ES-I3 (cell line): Measurements from ENCODE around the gene ERVK3-1.

ENCODE experiments used
- H3K36me3 ChIP-seq: 2 replicates; pipeline ENCODE4 v1.6.1; 2013; ENCODE audit warnings: mild to moderate bottlenecking, low read length, control low read depth, moderate library complexity; ENCODE audit not compliant: insufficient read depth
- H3K4me1 ChIP-seq: 2 replicates; pipeline ENCODE4 v1.6.1; 2013; ENCODE audit warnings: mild to moderate bottlenecking, control low read depth, low read length; ENCODE audit not compliant: insufficient read depth
- H3K9ac ChIP-seq: 2 replicates; pipeline ENCODE4 v1.6.1; 2013; ENCODE audit warnings: low read depth, mild to moderate bottlenecking, low read length, moderate library complexity
- H3K9me3 ChIP-seq: 2 replicates; pipeline ENCODE4 v1.6.1; 2013; ENCODE audit warnings: mild to moderate bottlenecking, low read length, moderate library complexity; ENCODE audit not compliant: control insufficient read depth, insufficient read depth

Gene ERVK3-1

DNA sequence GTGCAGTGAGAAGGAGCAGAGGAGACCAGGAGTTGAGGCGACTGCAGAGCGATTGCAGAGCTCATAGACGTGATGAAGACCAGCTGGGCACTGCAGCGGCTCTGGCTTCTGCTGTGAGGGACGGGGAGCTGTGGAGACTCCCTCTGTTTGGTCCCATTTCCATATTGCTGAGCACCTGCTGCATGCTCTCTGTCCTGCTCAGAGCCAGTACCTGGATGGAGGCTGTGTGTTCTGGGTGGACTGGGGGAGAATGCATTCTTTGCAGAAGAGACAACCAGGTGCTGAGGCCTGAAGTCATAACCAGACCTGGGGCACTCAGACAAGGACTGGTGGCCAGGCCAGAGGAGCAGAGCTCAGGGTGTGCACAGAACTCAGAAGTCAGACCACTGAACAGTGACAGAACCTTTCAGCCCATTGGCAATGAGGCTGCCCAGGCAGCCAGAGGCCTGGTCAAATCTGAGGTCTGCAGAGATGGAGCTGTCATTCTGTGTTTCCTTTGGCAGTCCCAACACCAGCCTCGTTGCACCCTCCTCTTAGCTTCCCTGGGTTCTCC is 49.4 kb downstream of the ERVK3-1 start:
- no peaks in the 10 kb centered on the region for H3K36me3 ChIP-seq
- no peaks in the 10 kb centered on the region for H3K9me3 ChIP-seq
- H3K4me1 ChIP-seq = no peaks in the 10 kb centered on the region; the same call in 1 of the 2 replicates
- H3K9ac ChIP-seq = no peak overlapping the region

- H3K4me1 ChIP-seq = no peaks in the 10 kb centered on the region; the same call in 1 of the 2 replicates
- H3K9ac ChIP-seq = no peak overlapping the region
- H3K9me3 ChIP-seq = no peaks in the 10 kb centered on the region
- H3K36me3 ChIP-seq = no peaks in the 10 kb centered on the region
Measured at GRCh38 chr19:58355215-58355796, 50.1 kb downstream of the ERVK3-1 start.

DNA sequence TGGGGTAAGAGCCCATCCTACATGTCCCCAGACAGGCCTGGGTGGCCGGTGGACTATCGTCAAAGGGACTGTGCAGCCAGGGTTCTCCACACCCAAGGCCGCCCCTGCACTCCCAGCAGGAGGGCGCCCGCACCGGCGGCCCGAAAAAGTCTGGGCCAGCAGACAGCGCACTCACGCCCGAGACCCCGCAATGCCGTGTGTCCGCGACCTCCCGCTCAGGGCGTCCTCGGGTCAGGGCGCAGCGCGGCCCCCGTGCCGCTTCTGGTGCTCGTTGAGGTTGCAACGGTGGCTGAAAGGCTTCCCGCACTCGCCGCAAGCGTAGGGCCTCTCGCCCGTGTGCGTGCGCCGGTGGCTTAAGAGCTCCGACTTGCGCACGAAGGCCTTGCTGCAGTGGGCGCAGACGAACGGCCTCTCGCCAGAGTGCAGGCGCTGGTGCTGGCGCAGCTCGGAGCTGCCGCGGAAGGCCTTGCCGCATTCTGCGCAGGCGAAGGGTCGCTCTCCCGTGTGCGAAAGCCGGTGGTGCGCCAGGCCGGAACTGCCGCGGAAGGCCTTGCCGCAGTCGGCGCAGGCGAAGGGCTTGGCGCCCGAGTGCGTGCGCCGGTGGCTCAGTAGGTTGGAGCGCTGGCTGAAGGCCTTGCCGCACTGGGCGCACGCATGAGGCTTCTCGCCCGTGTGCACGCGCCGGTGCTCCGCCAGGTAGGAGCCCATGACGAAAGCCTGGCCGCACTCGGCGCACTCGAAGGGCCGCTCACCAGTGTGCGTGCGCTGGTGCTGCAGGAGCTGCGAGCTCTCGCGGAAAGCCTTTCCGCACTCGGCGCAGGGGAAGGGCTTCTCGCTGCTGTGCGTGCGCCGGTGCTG is 51.0 kb downstream of the ERVK3-1 start:
- Histone ChIP-seq H3K4me1 (no peaks in the 10 kb centered on the region; the same call in 1 of the 2 replicates), H3K9ac (no peak overlapping the region), H3K9me3 (no peaks in the 10 kb centered on the region)

DNA sequence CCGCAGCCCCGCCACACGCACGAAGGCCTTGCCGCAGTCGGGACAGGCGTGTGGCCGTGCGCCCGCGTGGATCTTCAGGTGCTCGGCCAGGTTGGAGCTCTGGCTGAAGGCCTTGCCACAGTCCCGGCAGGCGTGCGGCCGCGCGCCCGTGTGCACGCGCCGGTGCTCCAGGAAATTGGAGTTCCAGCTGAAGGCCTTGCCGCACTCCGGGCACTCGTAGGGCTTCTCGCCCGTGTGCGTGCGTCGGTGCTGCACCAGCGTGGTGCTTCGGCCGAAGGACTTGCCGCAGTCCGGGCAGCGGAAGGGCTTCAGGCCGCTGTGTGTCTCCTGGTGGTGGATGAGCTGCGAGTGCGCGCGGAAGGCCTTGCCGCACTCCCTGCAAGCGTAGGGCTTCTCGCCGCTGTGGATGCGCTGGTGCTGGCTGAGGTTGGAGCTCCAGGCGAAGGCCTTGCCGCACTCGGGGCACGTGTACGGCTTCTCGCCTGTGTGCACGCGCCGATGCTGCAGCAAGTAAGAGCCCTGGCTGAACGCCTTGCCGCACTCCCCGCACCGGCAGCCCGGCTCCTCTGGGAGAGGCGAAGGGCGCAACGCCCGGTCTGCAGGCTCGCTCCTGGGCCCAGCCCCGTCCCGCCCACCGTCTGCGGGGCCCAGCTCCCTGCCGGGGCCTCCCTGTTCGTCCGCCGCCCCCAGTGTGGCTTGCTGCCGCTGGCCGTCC is 51.7 kb downstream of the ERVK3-1 start:
- Histone ChIP-seq H3K9ac (no peak overlapping the region), H3K36me3 (no peaks in the 10 kb centered on the region), H3K9me3 (no peaks in the 10 kb centered on the region), H3K4me1 (no peaks in the 10 kb centered on the region; the same call in 1 of the 2 replicates)

More for the DNA sequence above, 51.0 kb downstream of the ERVK3-1 start:
- no peaks in the 10 kb centered on the region for H3K36me3 ChIP-seq

DNA sequence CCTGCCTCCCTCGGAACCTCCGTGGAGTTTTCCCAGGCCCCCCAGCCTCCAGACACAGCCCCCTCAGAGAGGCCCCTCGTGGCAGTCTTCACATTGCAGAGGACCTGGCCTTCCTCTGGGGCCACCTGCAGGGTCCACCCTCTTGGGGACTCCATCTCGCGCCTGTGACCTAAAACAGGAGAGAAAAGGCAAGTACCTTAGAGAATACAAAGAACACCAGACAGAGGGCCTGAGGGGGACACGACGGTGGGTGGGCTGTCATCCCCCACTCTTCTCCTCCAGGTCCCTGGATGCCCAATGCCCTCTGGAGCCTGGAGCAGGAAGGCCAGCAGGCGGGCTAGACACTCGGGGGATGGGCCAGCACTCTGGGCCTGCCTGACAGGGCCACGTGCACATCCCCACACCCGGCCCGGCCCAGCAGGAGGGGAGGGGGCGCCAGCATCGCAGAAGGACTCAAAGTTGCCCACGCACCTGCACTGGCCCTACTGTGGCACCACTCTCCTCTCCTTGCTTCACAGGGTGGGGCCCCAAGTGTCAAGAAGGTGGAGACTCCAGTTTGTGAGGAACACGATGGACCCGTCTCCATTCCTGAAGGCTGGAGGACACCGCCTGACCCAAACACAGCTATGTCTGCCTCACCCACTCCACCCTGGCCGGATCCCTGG is 52.4 kb downstream of the ERVK3-1 start:
- Histone ChIP-seq H3K9ac (no peak overlapping the region), H3K36me3 (no peaks in the 10 kb centered on the region), H3K9me3 (no peaks in the 10 kb centered on the region), H3K4me1 (no peaks in the 10 kb centered on the region; the same call in 1 of the 2 replicates)

DNA sequence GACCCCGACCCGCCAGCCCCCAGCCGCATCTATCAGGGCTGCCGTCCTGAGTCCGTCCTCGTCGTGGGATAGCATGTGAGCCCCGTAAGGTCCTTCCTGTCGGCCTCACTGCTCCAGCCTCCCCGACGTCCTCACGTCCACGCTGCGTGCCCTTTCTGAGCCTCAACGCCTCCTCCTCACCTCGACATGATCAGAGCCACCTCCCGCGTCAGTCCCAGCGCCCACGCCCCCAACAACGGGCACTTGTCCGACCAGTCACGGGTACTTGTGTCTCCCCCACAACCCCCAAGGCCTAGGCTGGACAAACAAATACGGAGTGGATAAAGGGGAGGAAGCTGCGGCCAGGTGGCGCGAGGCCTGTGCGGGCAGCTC is 56.7 kb downstream of the ERVK3-1 start:
- Histone ChIP-seq H3K9me3 (no peaks in the 10 kb centered on the region), H3K36me3 (no peaks in the 10 kb centered on the region), H3K4me1 (no peaks in the 10 kb centered on the region; the same call in 1 of the 2 replicates), H3K9ac (peak overlapping the region; percentile 82)

DNA sequence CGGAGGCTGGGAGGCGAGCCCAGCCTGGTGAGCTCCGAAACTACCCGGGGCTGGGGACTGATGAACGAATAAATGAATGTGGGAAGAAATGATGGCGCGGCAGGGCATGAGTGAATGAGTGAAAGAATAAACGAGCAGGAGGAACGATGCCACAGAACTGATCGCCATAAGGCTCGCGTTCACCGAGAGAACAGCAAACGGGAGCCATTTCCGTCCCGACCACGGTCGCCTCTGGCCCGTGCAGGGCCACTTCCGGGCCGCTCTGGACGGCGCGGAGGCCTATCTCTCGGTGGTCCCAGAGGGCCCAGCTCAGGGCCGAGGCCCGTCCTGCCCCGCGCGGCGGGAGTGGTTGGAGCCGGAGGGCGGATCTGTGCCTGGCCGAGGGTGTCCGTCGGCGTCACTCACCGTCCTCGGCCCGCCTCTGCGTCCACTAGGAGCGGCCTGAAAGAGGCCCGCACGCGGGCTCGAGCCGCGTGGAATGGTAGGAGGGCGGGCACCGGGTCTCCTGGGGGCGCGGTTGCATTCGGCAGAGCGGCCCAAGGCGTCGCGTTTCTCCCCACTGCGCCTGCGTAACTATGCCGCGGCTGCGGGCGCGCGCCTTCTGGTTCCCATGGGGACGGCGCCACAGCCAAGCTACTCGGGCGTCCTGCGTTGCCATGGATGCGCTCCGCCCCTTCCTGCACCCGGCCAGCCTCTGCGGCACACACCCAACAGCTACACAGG is 57.3 kb downstream of the ERVK3-1 start, which contains the start of gene ZNF497:
Gene ZNF497 (minus strand): TSS at position 480 of the 723 bp plus-strand sequence. CDS start 5,116 bp downstream, outside the sequence.
- no peaks in the 10 kb centered on the region for H3K36me3 ChIP-seq
- H3K9ac ChIP-seq = peak within 1 kb of the TSS; percentile 82
- H3K4me1 ChIP-seq = no peaks in the 10 kb centered on the region; the same call in 1 of the 2 replicates
- no peaks in the 10 kb centered on the region for H3K9me3 ChIP-seq

GRCh38 chr19:58364146-58364545 is 59.0 kb downstream of the ERVK3-1 start:
- Histone ChIP-seq H3K9me3 (no peaks in the 10 kb centered on the region), H3K36me3 (no peaks in the 10 kb centered on the region), H3K4me1 (no peaks in the 10 kb centered on the region), H3K9ac (no peak overlapping the region)
